Measurements from ENCODE around the gene CHD9. TPM values are rescaled to one million over a fixed set of nuclear protein-coding genes. Genes with fewer than 3 reads are reported as not detected.

The CHD9 gene
- total RNA-seq, 4 donors from 2014 or later = 82.2 to 114 (median 91.3) TPM

DNA sequence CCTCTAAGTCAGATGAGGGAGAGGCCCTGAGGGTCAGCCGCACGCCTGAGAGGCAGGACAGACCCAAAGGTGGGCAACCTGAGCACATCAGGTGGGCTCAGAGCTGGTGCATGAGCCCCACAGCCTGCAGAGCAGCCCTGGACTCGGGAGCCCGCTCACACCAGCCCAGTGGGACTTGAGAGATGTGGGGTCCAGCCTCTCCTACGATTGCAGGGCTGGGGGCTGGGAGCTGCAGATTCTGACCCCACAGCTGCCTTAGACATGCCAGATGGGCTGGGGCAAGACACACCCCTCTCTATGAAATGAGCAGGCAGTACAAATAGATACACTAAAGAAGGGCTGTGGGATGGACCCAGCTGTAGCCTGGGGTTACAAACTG is 302.4 kb downstream of the CHD9 start:
- no peak for DNase-seq (ENCODE audit: low spot score in 2 of 2)
- Histone ChIP-seq H3K4me3 (no peak overlapping the region), H3K4me1 (no peaks in the 10 kb centered on the region), H3K27me3 (no peaks in the 10 kb centered on the region), H3K27ac (no peak overlapping the region), H3K9me3 (no peaks in the 10 kb centered on the region), H3K36me3 (no peaks in the 10 kb centered on the region)
- TF ChIP-seq CTCF (IDR thresholded peaks at IDR 0.05) (no peak), EP300 (IDR thresholded peaks at IDR 0.05) (no peak), POLR2A (IDR thresholded peaks at IDR 0.05) (no peak)
- 50 to 77% methylated on average over 1 to 5 of the region's 5 CpGs for WGBS, 2 donors

GRCh38 chr16:53357955-53358354 is 303.2 kb downstream of the CHD9 start:
- TF ChIP-seq POLR2A (IDR thresholded peaks at IDR 0.05) (no peak), CTCF (IDR thresholded peaks at IDR 0.05) (no peak)
- Histone ChIP-seq H3K27ac (no peak overlapping the region), H3K36me3 (no peaks in the 10 kb centered on the region), H3K27me3 (no peaks in the 10 kb centered on the region), H3K9me3 (no peaks in the 10 kb centered on the region), H3K4me1 (no peaks in the 10 kb centered on the region), H3K4me3 (no peak overlapping the region)
- whole genome bisulfite sequencing, 2 donors = 62 to 64% methylated on average over 4 of the region's 4 CpGs
- no peak for DNase-seq (ENCODE audit: low spot score in 2 of 2)

GRCh38 chr16:53358884-53359283 is 304.1 kb downstream of the CHD9 start:
- no peak for TF ChIP-seq EP300 (IDR thresholded peaks at IDR 0.05)
- no peak for TF ChIP-seq POLR2A (IDR thresholded peaks at IDR 0.05)
- TF ChIP-seq CTCF (IDR thresholded peaks at IDR 0.05) = no peak
- H3K9me3 ChIP-seq = no peaks in the 10 kb centered on the region
- H3K36me3 ChIP-seq = no peaks in the 10 kb centered on the region
- H3K4me3 ChIP-seq = no peak overlapping the region
- DNase-seq (ENCODE audit: low spot score in 2 of 2) = no peak
- H3K4me1 ChIP-seq = no peaks in the 10 kb centered on the region
- H3K27ac ChIP-seq = no peak overlapping the region
- H3K27me3 ChIP-seq = no peaks in the 10 kb centered on the region
- WGBS, 2 donors = 72 to 83% methylated on average over 9 of the region's 9 CpGs

DNA sequence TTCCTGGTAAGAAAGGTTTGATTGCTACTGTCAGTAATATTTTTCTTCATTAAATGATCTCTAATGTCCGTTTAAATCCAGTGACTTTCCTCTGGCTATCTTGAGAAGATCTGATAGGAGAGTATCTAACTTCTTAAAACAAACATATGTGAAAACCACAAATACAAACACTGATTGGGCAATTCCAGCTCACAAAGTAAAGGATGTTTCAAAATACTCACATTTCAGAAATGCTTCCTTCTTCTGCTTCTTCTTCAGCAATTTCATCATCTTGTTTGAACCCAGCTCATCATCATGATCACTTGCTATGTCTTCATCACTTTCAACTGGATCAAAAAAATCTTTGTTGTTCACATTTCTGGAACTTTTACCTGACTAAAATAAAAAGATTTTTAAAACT is 315.1 kb downstream of the CHD9 start:
- H3K4me1 ChIP-seq = peaks cover 0 to 9% (median 0%) of the 10 kb centered on the region in 4 donors
- TF ChIP-seq CTCF (IDR thresholded peaks at IDR 0.05) (no peak), POLR2A (IDR thresholded peaks at IDR 0.05) (no peak), EP300 (IDR thresholded peaks at IDR 0.05) (no peak)
- no peaks in the 10 kb centered on the region for H3K9me3 ChIP-seq
- peaks cover 0 to 29% of the 10 kb centered on the region in 2 donors for H3K27me3 ChIP-seq
- DNase-seq (ENCODE audit: low spot score in 2 of 2) = no peak
- H3K36me3 ChIP-seq = no peaks in the 10 kb centered on the region
- H3K27ac ChIP-seq = no peak overlapping the region
- WGBS, 2 donors = 73 to 79% methylated on average over 1 of the region's 1 CpG
- no peak overlapping the region for H3K4me3 ChIP-seq

DNA sequence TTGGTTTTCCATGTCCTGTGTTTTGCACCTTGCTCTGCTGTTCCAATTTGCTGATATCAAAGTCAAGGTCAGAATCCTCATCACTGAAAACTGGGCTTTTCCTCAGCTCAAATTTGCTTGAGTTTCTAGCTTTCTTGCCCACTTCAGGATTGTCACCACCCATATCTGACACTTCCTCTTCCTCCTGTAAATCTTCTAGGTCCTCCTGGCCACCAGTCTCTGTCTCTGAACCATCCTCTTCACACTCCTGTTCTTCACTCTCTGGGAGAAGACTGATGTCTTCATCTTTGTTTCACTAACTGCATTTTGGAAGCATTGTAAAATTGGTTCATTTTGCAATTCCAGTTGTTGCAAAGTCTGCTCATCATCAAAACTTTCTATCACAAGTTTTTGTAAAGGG is 316.0 kb downstream of the CHD9 start:
- Histone ChIP-seq H3K27me3 (peaks cover 0 to 30% of the 10 kb centered on the region in 2 donors), H3K9me3 (no peaks in the 10 kb centered on the region), H3K4me3 (no peak overlapping the region), H3K36me3 (no peaks in the 10 kb centered on the region), H3K27ac (no peak overlapping the region), H3K4me1 (peaks cover 0 to 9% (median 0%) of the 10 kb centered on the region in 4 donors)
- no peak for TF ChIP-seq CTCF (IDR thresholded peaks at IDR 0.05)
- no peak for TF ChIP-seq POLR2A (IDR thresholded peaks at IDR 0.05)
- TF ChIP-seq EP300 (IDR thresholded peaks at IDR 0.05) = no peak
- no peak for DNase-seq (ENCODE audit: low spot score in 2 of 2)
